Activated CD8-positive, alpha-beta memory T cell treated with anti-CD3 and anti-CD28 coated beads, Interleukin-2, amount 10 ng/mL, durations not matched to agents 7 days and 5 days (primary cell): Measurements from ENCODE around the gene HMGB2. TPM values are rescaled to one million over a fixed set of nuclear protein-coding genes. Genes with fewer than 3 reads are reported as not detected.
A peak's percentile ranks its signal among the peaks of the same experiment; 100 is the strongest.

Source experiments
- ATAC-seq: fragments of 150-1000 bp; cut with Tn5 transposase; one replicate; pipeline ENCODE4 v1.10.0; 2021; ENCODE audit warnings: moderate library complexity
- CTCF ChIA-PET: fragments of 350-600 bp; sonication (Branson Sonifier 250); formaldehyde crosslinking; loops from one replicate; lab custom pipeline; 2021; ENCODE audit warnings: antibody characterized with exemption; lab: Charles Lee
- DNase-seq: peaks from one replicate; pipeline ENCODE4 v3.0.0-alpha.2; 2020
- H3K27ac Mint-ChIP-seq: one replicate; pipeline ENCODE4 v1.8.0; 2021; ENCODE audit warnings: mild to moderate bottlenecking, mixed read lengths
- H3K27me3 Mint-ChIP-seq: one replicate; pipeline ENCODE4 v1.8.0; 2021; ENCODE audit warnings: mixed read lengths
- H3K36me3 Mint-ChIP-seq: one replicate; pipeline ENCODE4 v1.8.0; 2021; ENCODE audit warnings: mild to moderate bottlenecking, mixed read lengths
- H3K4me1 Mint-ChIP-seq: one replicate; pipeline ENCODE4 v1.8.0; 2021; ENCODE audit warnings: mixed read lengths
- H3K4me3 Mint-ChIP-seq: one replicate; pipeline ENCODE4 v1.8.0; 2021; ENCODE audit warnings: mild to moderate bottlenecking, moderate library complexity, mixed read lengths
- H3K9me3 Mint-ChIP-seq: one replicate; pipeline ENCODE4 v1.8.0; 2022; ENCODE audit warnings: low read depth, mixed read lengths
- total RNA-seq, 2 experiments: library from RNA; stranded (reverse); gene quantifications; one replicate each; pipeline ENCODE4 v1.2.3, GENCODE V29; 2021

The HMGB2 gene
- total RNA-seq, 2 experiments from 2014 or later: 646 to 837 TPM

- no peak overlapping the region for H3K27ac Mint-ChIP-seq
- H3K9me3 Mint-ChIP-seq: no peaks in the 10 kb centered on the region
- no peaks in the 10 kb centered on the region for H3K27me3 Mint-ChIP-seq
- no peak for ATAC-seq
- CTCF ChIA-PET: interaction anchor here (1.1 to 1.2 kb wide), 2 partner anchors 15 to 24 kb away, joined by 3 read pairs; no protein-coding TSS in a partner anchor
- peaks cover 5% of the 10 kb centered on the region for H3K36me3 Mint-ChIP-seq
- DNase-seq: no peak
- H3K4me3 Mint-ChIP-seq: no peak overlapping the region
- peaks cover 32% of the 10 kb centered on the region for H3K4me1 Mint-ChIP-seq
These were observed 28.5 kb upstream of the HMGB2 start for GRCh38 chr4:173362666-173363065.

DNA sequence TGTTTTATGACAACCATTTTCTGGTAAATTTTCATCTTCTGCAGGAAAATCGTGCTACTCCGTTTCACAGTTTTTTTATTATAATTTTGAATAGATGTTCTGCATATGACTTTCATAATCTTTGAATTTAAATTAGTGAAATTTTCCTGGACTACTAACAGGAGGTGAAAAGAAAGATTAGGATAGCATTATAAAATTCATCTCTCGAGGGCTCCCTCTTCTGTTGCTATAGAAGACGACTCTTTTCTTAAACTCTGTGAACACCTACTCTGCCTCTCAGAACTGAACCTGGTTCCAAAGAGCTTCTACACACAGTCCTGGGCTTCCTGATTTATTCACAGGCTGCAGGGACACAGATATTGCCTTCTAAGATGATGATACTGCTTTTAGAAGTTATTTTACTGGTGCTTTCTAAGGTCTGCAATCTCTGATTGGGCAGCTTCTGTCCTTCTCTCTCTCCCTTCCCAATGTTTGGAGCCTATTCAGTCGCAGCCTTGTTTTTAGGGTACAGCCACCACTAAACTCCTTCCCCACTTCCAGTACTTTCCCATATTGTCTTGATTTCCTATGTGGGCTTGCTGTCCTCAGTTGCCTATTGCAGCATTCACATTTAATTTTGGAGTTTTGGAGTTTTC lies 26.5 kb upstream of the HMGB2 start:
- peaks cover 3% of the 10 kb centered on the region for H3K36me3 Mint-ChIP-seq
- ATAC-seq (peak; percentile 58), DNase-seq (no peak)
- no peak overlapping the region for H3K27ac Mint-ChIP-seq
- no peak overlapping the region for H3K4me3 Mint-ChIP-seq
- no peaks in the 10 kb centered on the region for H3K27me3 Mint-ChIP-seq
- CTCF ChIA-PET: interaction anchor here (0.6 to 1.8 kb wide), 5 partner anchors 12 to 41 kb away, joined by 3 to 5 read pairs (median 3); no protein-coding TSS in a partner anchor
- H3K9me3 Mint-ChIP-seq: no peaks in the 10 kb centered on the region
- H3K4me1 Mint-ChIP-seq: peaks cover 13% of the 10 kb centered on the region

- ATAC-seq (no peak), DNase-seq (no peak)
- peaks cover 6% of the 10 kb centered on the region for H3K4me1 Mint-ChIP-seq
- peaks cover 8% of the 10 kb centered on the region for H3K27me3 Mint-ChIP-seq
- H3K36me3 Mint-ChIP-seq: no peaks in the 10 kb centered on the region
- CTCF ChIA-PET: interaction anchor here (1.5 kb wide), 1 partner anchor 10 kb away, joined by 4 read pairs; no protein-coding TSS in a partner anchor
- no peak overlapping the region for H3K4me3 Mint-ChIP-seq
- no peaks in the 10 kb centered on the region for H3K9me3 Mint-ChIP-seq
- H3K27ac Mint-ChIP-seq: no peak overlapping the region
These were observed 23.8 kb upstream of the HMGB2 start for GRCh38 chr4:173357939-173358338.

DNA sequence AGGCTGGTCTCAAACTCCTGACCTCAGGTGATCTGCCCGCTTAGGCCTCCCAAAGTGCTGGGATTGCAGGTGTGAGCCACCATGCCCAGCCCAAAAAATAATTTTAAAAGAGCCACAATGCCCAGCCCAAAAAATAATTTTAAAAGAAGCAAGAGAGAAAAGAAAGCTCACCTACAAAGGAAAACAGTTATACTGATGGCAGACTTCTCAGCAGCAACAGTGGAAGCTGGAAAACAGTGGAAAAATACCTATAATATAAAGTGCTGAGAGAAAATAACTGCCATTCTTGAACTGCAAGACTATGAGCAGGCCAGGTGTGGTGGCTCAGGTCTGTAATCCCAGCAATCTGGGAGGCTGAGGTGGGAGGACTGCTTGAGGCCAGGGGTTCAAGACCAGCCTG lies 13.3 kb upstream of the HMGB2 start:
- CTCF ChIA-PET: interaction anchor here (1.1 to 1.3 kb wide), 4 partner anchors 13 to 46 kb away, joined by 3 to 4 read pairs (median 3); partner anchors contain the start of gene HMGB2
- Mint-ChIP-seq H3K27ac (no peak overlapping the region), H3K4me3 (no peak overlapping the region), H3K27me3 (peaks cover 8% of the 10 kb centered on the region), H3K4me1 (no peaks in the 10 kb centered on the region), H3K9me3 (no peaks in the 10 kb centered on the region), H3K36me3 (peaks cover 1% of the 10 kb centered on the region)
- no peak for DNase-seq
- ATAC-seq: no peak

- Mint-ChIP-seq H3K9me3 (no peaks in the 10 kb centered on the region), H3K27me3 (peaks cover 8% of the 10 kb centered on the region), H3K4me1 (no peaks in the 10 kb centered on the region), H3K36me3 (peaks cover 1% of the 10 kb centered on the region), H3K4me3 (no peak overlapping the region), H3K27ac (no peak overlapping the region)
- DNase-seq (no peak), ATAC-seq (no peak)
- CTCF ChIA-PET: interaction anchor here (1.0 to 2.1 kb wide), 2 partner anchors 9 to 11 kb away, joined by 3 to 9 read pairs; no protein-coding TSS in a partner anchor
These were observed 11.9 kb upstream of the HMGB2 start for GRCh38 chr4:173346074-173346473.

- DNase-seq (no peak), ATAC-seq (no peak)
- Mint-ChIP-seq H3K4me1 (no peaks in the 10 kb centered on the region), H3K4me3 (no peak overlapping the region), H3K27ac (no peak overlapping the region), H3K36me3 (peaks cover 1% of the 10 kb centered on the region), H3K27me3 (peaks cover 8% of the 10 kb centered on the region), H3K9me3 (no peaks in the 10 kb centered on the region)
- CTCF ChIA-PET: interaction anchor here (1.0 to 2.1 kb wide), 2 partner anchors 10 kb away, joined by 3 to 9 read pairs; no protein-coding TSS in a partner anchor
These were observed 11.5 kb upstream of the HMGB2 start for GRCh38 chr4:173345648-173346047.

GRCh38 chr4:173343832-173344397 lies 9.8 kb upstream of the HMGB2 start:
- Mint-ChIP-seq H3K36me3 (no peaks in the 10 kb centered on the region), H3K27ac (no peak overlapping the region), H3K27me3 (peaks cover 9% of the 10 kb centered on the region), H3K9me3 (no peaks in the 10 kb centered on the region), H3K4me1 (no peaks in the 10 kb centered on the region), H3K4me3 (no peak overlapping the region)
- DNase-seq (no peak), ATAC-seq (no peak)
- CTCF ChIA-PET: interaction anchor here (1.2 kb wide), 1 partner anchor 73 kb away, joined by 3 read pairs; no protein-coding TSS in a partner anchor

- Mint-ChIP-seq H3K4me1 (peaks cover 14% of the 10 kb centered on the region), H3K36me3 (peaks cover 19% of the 10 kb centered on the region), H3K27ac (no peak overlapping the region), H3K9me3 (no peaks in the 10 kb centered on the region), H3K27me3 (peaks cover 3% of the 10 kb centered on the region), H3K4me3 (no peak overlapping the region)
- no peak for ATAC-seq
- DNase-seq: no peak
- CTCF ChIA-PET: no interaction called here
These were observed 3.3 kb upstream of the HMGB2 start for GRCh38 chr4:173337463-173337862.

GRCh38 chr4:173334891-173335752 lies 964 bp upstream of the HMGB2 start:
- CTCF ChIA-PET: interaction anchor here (0.8 to 7.1 kb wide), 7 partner anchors 10 to 321 kb away, joined by 3 to 55 read pairs (median 3); partner anchors contain the start of gene SAP30
- Mint-ChIP-seq H3K9me3 (no peaks in the 10 kb centered on the region), H3K27ac (peak overlapping the region; percentile 98), H3K36me3 (peaks cover 38% of the 10 kb centered on the region), H3K4me1 (peaks cover 27% of the 10 kb centered on the region), H3K4me3 (peak overlapping the region; percentile 87), H3K27me3 (peaks cover 3% of the 10 kb centered on the region)
- DNase-seq: peak; percentile 83
- peak; percentile 41 for ATAC-seq

- no peaks in the 10 kb centered on the region for H3K9me3 Mint-ChIP-seq
- H3K4me3 Mint-ChIP-seq: peak overlapping the region; percentile 87
- H3K4me1 Mint-ChIP-seq: peaks cover 31% of the 10 kb centered on the region
- no peaks in the 10 kb centered on the region for H3K27me3 Mint-ChIP-seq
- CTCF ChIA-PET: interaction anchor here (1.1 to 7.1 kb wide), 9 partner anchors 14 to 87 kb away, joined by 3 to 55 read pairs (median 4); partner anchors contain the start of gene SAP30
- peak; percentile 4 for ATAC-seq
- DNase-seq: no peak
- H3K36me3 Mint-ChIP-seq: peaks cover 49% of the 10 kb centered on the region
- H3K27ac Mint-ChIP-seq: peak overlapping the region; percentile 98
These were observed 487 bp downstream of the HMGB2 start for GRCh38 chr4:173333658-173334084.

GRCh38 chr4:173332963-173333657 lies 1.0 kb downstream of the HMGB2 start:
- Mint-ChIP-seq H3K27me3 (no peaks in the 10 kb centered on the region), H3K4me3 (peak overlapping the region; percentile 87), H3K27ac (peak overlapping the region; percentile 93), H3K4me1 (peaks cover 31% of the 10 kb centered on the region), H3K36me3 (peaks cover 49% of the 10 kb centered on the region), H3K9me3 (no peaks in the 10 kb centered on the region)
- ATAC-seq (no peak), DNase-seq (no peak)
- CTCF ChIA-PET: interaction anchor here (0.8 to 7.1 kb wide), 9 partner anchors 12 to 163 kb away, joined by 3 to 55 read pairs (median 3); partner anchors contain the start of gene SAP30

GRCh38 chr4:173332021-173332487 lies 2.1 kb downstream of the HMGB2 start:
- Mint-ChIP-seq H3K4me1 (peaks cover 24% of the 10 kb centered on the region), H3K27ac (peak overlapping the region; percentile 93), H3K36me3 (peaks cover 52% of the 10 kb centered on the region), H3K27me3 (no peaks in the 10 kb centered on the region), H3K9me3 (no peaks in the 10 kb centered on the region), H3K4me3 (peak overlapping the region; percentile 87)
- CTCF ChIA-PET: interaction anchor here (1.0 to 7.1 kb wide), 4 partner anchors 14 to 74 kb away, joined by 3 to 55 read pairs (median 4); partner anchors contain the start of gene SAP30
- no peak for ATAC-seq
- DNase-seq: no peak
